CD4-positive, CD25-positive, alpha-beta regulatory T cell (primary cell): ENCODE results near the gene CENPK. TPM values are rescaled to one million over a fixed set of nuclear protein-coding genes. Genes with fewer than 3 reads are reported as not detected.
"Not testable (repeated sequence)": the region's sequence is repeated elsewhere in the genome, so short reads cannot be mapped to it uniquely, and the experiment has no call there.

Experiments
- ATAC-seq, 2 donors: fragments of 150-1000 bp; cut with Tn5 transposase; one replicate each; pipeline ENCODE4 v1.10.0; 2021; ENCODE audit warnings: low read depth in 2 of 2, moderate number of reproducible peaks in 2 of 2, moderate library complexity in 1 of 2
- DNase-seq, 3 donors: peaks; one replicate each; pipeline versions ENCODE4 v3.0.0 to v3.0.0-alpha.2; 2012 to 2022; ENCODE audit warnings: mixed read lengths in 1 of 3
- H3K27ac ChIP-seq: one replicate; pipeline ENCODE4 v1.7.0; 2013; ENCODE audit warnings: mild to moderate bottlenecking, low read length; ENCODE audit not compliant: insufficient read depth, poor library complexity, severe bottlenecking
- H3K27me3 ChIP-seq: one replicate; pipeline ENCODE4 v1.7.0; 2013; ENCODE audit warnings: low read length; ENCODE audit not compliant: control insufficient read depth, insufficient read depth
- H3K36me3 ChIP-seq: one replicate; pipeline ENCODE4 v1.7.0; 2013; ENCODE audit warnings: mild to moderate bottlenecking, low read length, moderate library complexity; ENCODE audit not compliant: control insufficient read depth, insufficient read depth
- H3K4me1 ChIP-seq: 2 replicates; pipeline ENCODE4 v1.7.0; 2013; ENCODE audit warnings: mild to moderate bottlenecking, low read length; ENCODE audit not compliant: insufficient read depth, control insufficient read depth, poor library complexity, severe bottlenecking
- H3K4me3 ChIP-seq: one replicate; pipeline ENCODE4 v1.7.0; 2013; ENCODE audit warnings: low read depth, mild to moderate bottlenecking, low read length, moderate library complexity
- H3K9me3 ChIP-seq, 2 experiments: 1 replicate in 1 of 2; 2 replicates in 1 of 2; pipeline ENCODE4 v1.7.0; 2013; ENCODE audit warnings: low read length in 2 of 2, mild to moderate bottlenecking in 1 of 2, moderate library complexity in 1 of 2; ENCODE audit not compliant: control insufficient read depth in 2 of 2
- H3K27ac Mint-ChIP-seq, 3 donors: one replicate each; pipeline ENCODE4 v1.8.0; 2020 to 2022; ENCODE audit warnings: mild to moderate bottlenecking in 3 of 3, mixed read lengths in 3 of 3, moderate library complexity in 2 of 3
- H3K27me3 Mint-ChIP-seq: one replicate; pipeline ENCODE4 v1.8.0; 2022; ENCODE audit warnings: mild to moderate bottlenecking, mixed read lengths
- H3K36me3 Mint-ChIP-seq: one replicate; pipeline ENCODE4 v1.8.0; 2020; ENCODE audit warnings: mixed read lengths
- H3K4me1 Mint-ChIP-seq, 4 donors: one replicate each; pipeline ENCODE4 v1.8.0; 2020 to 2022; ENCODE audit warnings: mixed read lengths in 4 of 4, mild to moderate bottlenecking in 1 of 4
- H3K4me3 Mint-ChIP-seq, 4 donors: one replicate each; pipeline ENCODE4 v1.8.0; 2020 to 2022; ENCODE audit warnings: mild to moderate bottlenecking in 4 of 4, mixed read lengths in 4 of 4, moderate library complexity in 3 of 4
- H3K9me3 Mint-ChIP-seq, 7 donors: one replicate each; pipeline ENCODE4 v1.8.0; 2020 to 2022; ENCODE audit warnings: mixed read lengths in 7 of 7, mild to moderate bottlenecking in 3 of 7, moderate library complexity in 2 of 7
- polyA plus RNA-seq, 4 donors: library from polyadenylated mRNA; unstranded; fragments of 300-500 nt; fragmentation: Illumina TruSeq; gene quantifications; one replicate each; pipeline ENCODE4 v1.2.3, GENCODE V29; 2021
- total RNA-seq: library from RNA; stranded (reverse); gene quantifications from one replicate; pipeline ENCODE4 v1.2.3, GENCODE V29; 2022

The CENPK gene
- total and polyA plus RNA-seq, 5 donors from 2014 or later = 20.8 to 47.9 (median 42.8) TPM

DNA sequence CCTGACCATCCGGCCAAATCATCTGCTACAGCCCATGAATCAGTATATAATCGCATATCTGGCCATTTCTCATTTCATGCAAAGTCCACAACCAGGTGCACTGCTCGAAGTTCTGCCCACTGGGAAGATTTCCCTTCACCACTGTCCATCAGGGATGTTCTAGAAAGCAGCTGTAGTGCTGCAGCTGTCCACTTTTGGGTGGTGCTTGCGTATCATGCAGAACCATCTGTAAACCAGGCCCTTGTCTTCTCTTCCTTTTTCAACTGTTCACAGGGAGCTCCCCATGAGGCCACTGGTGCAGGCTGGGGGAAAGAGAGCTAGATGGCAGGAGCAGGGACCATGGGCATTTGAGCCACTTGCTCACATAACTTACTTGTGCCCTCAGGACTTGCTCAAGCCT, 73.8 kb downstream of the CENPK start:
- H3K4me3 Mint-ChIP-seq = no peak overlapping the region

DNA sequence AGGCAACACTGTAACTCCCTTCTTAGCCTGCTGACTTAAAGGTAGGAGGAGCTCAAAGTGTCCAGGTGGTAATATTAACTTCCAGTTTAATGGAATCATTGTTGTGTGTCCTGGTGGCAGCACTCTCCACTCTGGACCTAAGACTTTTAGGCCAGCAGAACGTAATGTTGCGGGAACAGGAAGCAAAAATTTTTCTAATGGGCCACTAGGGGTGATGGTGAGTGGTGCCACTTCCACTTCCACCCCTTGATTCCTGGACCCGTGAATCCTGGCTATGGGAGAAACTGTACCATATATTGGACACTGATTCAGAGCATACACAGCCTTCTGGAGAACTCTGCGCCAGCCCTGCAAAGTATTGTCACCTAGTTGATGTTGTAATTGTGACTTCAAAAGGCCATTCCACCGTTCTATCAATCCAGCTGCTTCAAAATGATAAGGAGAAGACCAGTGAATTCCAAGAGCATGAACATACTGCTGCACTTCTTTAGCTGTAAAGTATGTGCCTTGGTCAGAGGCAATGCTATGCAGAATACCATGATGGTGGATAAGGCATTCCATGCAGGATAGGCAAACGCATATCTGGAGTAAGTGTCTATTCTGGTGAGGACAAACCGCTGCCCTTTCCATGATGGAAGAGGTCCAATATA, 74.8 kb downstream of the CENPK start:
- H3K4me1 Mint-ChIP-seq, H3K36me3 ChIP-seq, H3K4me1 ChIP-seq, H3K9me3 Mint-ChIP-seq, H3K4me3 ChIP-seq, H3K4me3 Mint-ChIP-seq, ATAC-seq, H3K36me3 Mint-ChIP-seq, DNase-seq, H3K27ac ChIP-seq, H3K27me3 Mint-ChIP-seq, H3K27me3 ChIP-seq, H3K27ac Mint-ChIP-seq, H3K9me3 ChIP-seq: not testable (repeated sequence)

More for the DNA sequence above, 73.8 kb downstream of the CENPK start:
- ATAC-seq (no peak), DNase-seq (no peak)
- Mint-ChIP-seq H3K36me3 (no peaks in the 10 kb centered on the region), H3K27ac (no peak overlapping the region), H3K27me3 (no peaks in the 10 kb centered on the region), H3K4me1 (peaks cover 0 to 4% (median 0%) of the 10 kb centered on the region in 4 donors), H3K9me3 (peaks cover 0 to 2% (median 0%) of the 10 kb centered on the region in 7 donors)
- Histone ChIP-seq H3K27me3 (no peaks in the 10 kb centered on the region), H3K9me3 (no peaks in the 10 kb centered on the region), H3K4me3 (no peak overlapping the region), H3K27ac (no peak overlapping the region), H3K36me3 (no peaks in the 10 kb centered on the region), H3K4me1 (no peaks in the 10 kb centered on the region)

DNA sequence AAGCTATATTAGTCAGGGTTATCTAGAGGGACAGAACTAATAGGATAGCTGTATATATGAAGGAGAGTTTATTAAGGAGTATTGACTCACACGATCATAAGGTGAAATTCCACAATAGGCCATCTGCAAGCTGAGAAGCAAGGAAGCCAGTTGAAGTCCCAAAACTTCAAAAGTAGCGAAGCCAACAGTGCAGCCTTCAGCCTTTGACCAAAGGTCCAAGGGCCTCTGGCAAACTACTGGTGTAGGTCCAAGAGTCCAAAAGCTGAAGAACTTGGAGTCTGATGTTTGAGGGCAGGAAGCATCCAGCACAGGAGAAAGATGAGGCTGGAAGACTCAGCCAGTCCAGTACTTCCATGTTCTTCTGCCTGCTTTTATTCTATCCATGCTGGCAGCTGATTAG, 76.2 kb downstream of the CENPK start:
- H3K4me3 Mint-ChIP-seq = peak overlapping the region in 1 of 4 donors; percentile 34
- not testable (repeated sequence) for H3K36me3 Mint-ChIP-seq

DNA sequence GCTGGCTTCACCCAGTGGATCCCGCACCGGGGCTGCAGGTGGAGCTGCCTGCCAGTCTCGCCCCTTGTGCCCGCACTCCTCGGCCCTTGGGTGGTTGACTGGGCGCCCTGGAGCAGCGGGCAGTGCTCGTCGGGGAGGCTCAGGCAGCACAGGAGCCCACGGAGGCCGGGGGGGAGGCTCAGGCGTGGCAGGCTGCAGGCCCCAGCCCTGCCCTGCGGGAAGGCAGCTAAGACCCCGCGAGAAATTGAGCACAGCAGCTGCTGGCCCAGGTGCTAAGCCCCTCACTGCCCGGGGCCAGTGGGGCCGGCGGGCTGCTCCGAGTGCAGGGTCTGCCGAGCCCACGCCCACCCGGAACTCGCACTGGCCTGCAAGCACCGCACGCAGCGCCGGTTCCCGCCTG, 77.6 kb downstream of the CENPK start:
- Mint-ChIP-seq H3K27ac (no peak overlapping the region), H3K36me3 (no peaks in the 10 kb centered on the region), H3K27me3 (peaks cover 7% of the 10 kb centered on the region), H3K4me3 (no peak overlapping the region), H3K4me1 (peaks cover 4 to 18% (median 15%) of the 10 kb centered on the region in 4 donors), H3K9me3 (peaks cover 0 to 2% (median 0%) of the 10 kb centered on the region in 7 donors)
- Histone ChIP-seq H3K27ac (no peak overlapping the region), H3K4me3 (no peak overlapping the region), H3K27me3 (peaks cover 5% of the 10 kb centered on the region), H3K36me3 (no peaks in the 10 kb centered on the region), H3K4me1 (peaks cover 32% of the 10 kb centered on the region), H3K9me3 (no peaks in the 10 kb centered on the region)
- ATAC-seq = no peak
- DNase-seq = no peak

More for the DNA sequence above, 76.2 kb downstream of the CENPK start:
- Mint-ChIP-seq H3K4me1 (peaks cover 4 to 14% (median 12%) of the 10 kb centered on the region in 4 donors), H3K27ac (peak overlapping the region in 1 of 3 donors; percentile 31)
- not testable (repeated sequence) for H3K9me3 Mint-ChIP-seq, DNase-seq, H3K36me3 ChIP-seq, H3K9me3 ChIP-seq, H3K27me3 Mint-ChIP-seq, H3K4me3 ChIP-seq, H3K27ac ChIP-seq, ATAC-seq, H3K27me3 ChIP-seq
- H3K4me1 ChIP-seq = peaks cover 18% of the 10 kb centered on the region

DNA sequence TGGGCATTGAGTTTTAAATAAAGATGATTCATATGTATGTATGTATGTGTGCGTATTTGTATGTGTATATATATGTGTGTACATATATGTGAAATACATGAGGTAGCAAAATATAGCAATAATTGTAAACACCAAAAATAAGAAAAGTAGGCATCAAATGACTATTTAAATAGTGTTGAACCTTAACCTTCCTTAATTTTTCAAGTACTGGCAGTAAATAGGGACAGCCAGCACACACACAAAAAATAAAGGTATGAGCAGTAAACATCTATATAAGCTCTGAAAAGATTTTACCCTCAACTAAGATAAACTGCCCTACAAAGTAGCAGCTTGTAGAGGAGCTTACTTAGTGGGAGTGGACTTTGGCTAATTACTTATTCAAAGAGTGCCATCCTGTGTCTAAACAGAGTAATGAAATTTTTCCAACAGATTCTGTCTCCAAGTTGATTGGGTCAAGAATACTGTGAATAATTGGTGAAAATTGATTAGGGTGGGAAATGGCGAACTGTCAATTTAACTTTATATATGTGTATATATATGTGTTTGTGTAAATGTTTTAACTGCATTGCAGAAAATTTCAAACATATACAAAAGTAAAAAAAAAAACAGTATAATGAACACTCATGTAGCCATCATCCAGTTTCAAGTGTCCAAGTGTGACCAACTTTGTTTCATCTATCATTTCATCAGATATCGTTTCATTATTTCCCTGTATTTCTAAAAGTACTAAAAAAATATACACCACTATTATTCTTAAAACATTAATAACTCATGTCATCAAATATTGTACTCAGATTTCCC, 79.2 kb downstream of the CENPK start:
- DNase-seq (peak in 2 of 3 donors; percentile 51 to 65), ATAC-seq (peak; percentile 54 to 63)
- no peak overlapping the region for H3K27ac ChIP-seq
- Mint-ChIP-seq H3K27me3 (peaks cover 7% of the 10 kb centered on the region), H3K36me3 (no peaks in the 10 kb centered on the region), H3K27ac (peak overlapping the region; percentile 72 to 95 (median 84)), H3K4me3 (peak overlapping the region in 1 of 4 donors; percentile 94), H3K9me3 (no peaks in the 10 kb centered on the region), H3K4me1 (peaks cover 4 to 18% (median 15%) of the 10 kb centered on the region in 4 donors)
- H3K36me3 ChIP-seq = no peaks in the 10 kb centered on the region
- peak overlapping the region; percentile 89 for H3K4me3 ChIP-seq
- H3K9me3 ChIP-seq = no peaks in the 10 kb centered on the region
- H3K27me3 ChIP-seq = peaks cover 20% of the 10 kb centered on the region
- H3K4me1 ChIP-seq = peaks cover 35% of the 10 kb centered on the region

DNA sequence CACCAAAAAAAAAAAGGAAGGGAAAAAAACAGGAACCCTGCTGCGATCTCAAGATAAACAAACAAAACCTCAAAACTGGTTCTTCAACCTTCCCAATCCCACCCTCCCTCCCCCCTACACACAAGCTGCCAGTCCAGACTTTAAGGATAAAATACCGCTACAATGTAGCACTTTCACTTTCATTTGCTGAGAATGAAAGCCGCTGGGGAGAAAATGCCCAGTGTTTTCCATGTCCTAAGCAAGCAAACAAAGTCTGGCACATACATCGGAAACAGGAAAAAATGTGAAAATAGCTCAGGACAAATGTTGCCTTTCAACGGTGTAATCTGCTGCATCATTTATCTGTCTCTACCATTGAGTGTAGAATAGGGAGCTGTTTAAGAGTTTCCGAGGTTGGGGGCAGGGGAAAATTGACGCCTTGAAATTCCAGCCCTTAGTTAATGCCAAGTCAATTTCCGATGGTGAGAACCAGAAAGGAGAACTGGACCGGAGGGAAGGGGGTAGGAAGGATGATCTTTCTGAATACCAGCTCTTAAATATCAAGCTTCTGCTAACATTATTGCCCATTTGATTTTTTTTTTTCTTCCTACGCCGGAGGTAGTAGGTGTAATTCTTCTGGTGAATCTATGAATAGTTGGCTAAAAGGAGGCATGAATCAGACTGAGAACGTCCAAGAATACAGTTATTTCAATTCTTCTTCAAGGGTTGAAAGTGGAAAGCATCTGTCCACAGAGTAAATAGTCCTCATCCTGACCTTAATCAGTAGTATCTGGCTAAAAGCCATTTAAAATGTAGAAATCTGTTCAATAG, 80.0 kb downstream of the CENPK start:
- H3K27ac ChIP-seq = no peak overlapping the region
- peak overlapping the region; percentile 84 to 95 (median 95) for H3K27ac Mint-ChIP-seq

DNA sequence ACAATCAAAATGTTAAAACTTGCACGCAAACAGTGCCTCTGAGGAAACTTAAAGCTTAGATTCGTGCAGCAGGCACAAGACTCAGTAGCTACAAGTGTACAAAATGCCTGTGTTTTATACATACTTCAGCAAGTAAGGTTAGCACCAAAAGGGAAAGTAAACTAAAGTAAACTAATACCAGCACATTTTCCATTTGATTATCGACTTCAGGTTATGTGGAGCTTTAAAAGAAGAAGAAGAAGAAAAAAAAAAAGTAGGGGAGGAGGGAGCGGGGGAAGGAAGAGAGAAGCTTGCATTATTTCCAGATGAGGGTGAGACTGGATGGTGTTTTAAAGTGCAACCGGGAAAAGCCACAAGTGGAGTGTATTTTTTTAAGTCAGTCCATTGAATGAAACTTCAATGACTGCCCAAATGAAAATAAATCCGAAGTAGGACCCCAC, 80.7 kb downstream of the CENPK start:
- Mint-ChIP-seq H3K27me3 (peaks cover 7% of the 10 kb centered on the region), H3K27ac (peak overlapping the region; percentile 84 to 95 (median 94)), H3K4me1 (peaks cover 4 to 18% (median 15%) of the 10 kb centered on the region in 4 donors), H3K9me3 (no peaks in the 10 kb centered on the region), H3K36me3 (no peaks in the 10 kb centered on the region), H3K4me3 (peak overlapping the region in 1 of 4 donors; percentile 94)
- H3K9me3 ChIP-seq = no peaks in the 10 kb centered on the region
- peaks cover 25% of the 10 kb centered on the region for H3K27me3 ChIP-seq
- peak overlapping the region; percentile 23 for H3K27ac ChIP-seq
- H3K36me3 ChIP-seq = no peaks in the 10 kb centered on the region
- DNase-seq = peak in 2 of 3 donors; percentile 21 to 42
- peak overlapping the region; percentile 89 for H3K4me3 ChIP-seq
- H3K4me1 ChIP-seq = peaks cover 35% of the 10 kb centered on the region
- ATAC-seq = peak; percentile 13 to 43

More for the DNA sequence above, 80.0 kb downstream of the CENPK start:
- ATAC-seq = no peak
- Mint-ChIP-seq H3K9me3 (no peaks in the 10 kb centered on the region), H3K4me3 (peak overlapping the region in 1 of 4 donors; percentile 94), H3K27me3 (peaks cover 7% of the 10 kb centered on the region), H3K4me1 (peaks cover 4 to 18% (median 15%) of the 10 kb centered on the region in 4 donors), H3K36me3 (no peaks in the 10 kb centered on the region)
- H3K9me3 ChIP-seq = no peaks in the 10 kb centered on the region
- no peaks in the 10 kb centered on the region for H3K36me3 ChIP-seq
- H3K27me3 ChIP-seq = peaks cover 25% of the 10 kb centered on the region
- H3K4me1 ChIP-seq = peaks cover 35% of the 10 kb centered on the region
- DNase-seq = peak in 2 of 3 donors; percentile 24 to 44
- H3K4me3 ChIP-seq = peak overlapping the region; percentile 89
